ENCODE data around the gene BRME1.
"Not testable (repeated sequence)": the region's sequence is repeated elsewhere in the genome, so short reads cannot be mapped to it uniquely, and the experiment has no call there.

The BRME1 gene

DNA sequence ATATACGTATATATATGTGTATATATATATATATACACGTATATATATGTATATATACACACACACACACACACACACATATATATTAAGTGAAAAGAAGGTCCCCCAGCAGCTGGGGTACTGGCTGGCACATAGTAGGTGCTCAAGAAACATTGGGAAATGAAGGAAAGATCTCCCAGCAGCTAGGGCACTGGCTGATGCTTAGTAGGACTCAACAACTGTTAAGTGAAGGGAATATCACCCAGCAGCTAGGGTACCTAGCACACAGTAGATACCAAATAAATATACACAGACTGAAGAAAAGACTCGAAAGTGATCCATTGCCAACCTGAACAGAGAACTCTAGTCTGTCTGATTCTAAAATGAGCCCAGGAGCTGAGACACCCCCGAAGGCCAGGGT, 20.1 kb upstream of the BRME1 start:
- no peak for FAIRE-seq

DNA sequence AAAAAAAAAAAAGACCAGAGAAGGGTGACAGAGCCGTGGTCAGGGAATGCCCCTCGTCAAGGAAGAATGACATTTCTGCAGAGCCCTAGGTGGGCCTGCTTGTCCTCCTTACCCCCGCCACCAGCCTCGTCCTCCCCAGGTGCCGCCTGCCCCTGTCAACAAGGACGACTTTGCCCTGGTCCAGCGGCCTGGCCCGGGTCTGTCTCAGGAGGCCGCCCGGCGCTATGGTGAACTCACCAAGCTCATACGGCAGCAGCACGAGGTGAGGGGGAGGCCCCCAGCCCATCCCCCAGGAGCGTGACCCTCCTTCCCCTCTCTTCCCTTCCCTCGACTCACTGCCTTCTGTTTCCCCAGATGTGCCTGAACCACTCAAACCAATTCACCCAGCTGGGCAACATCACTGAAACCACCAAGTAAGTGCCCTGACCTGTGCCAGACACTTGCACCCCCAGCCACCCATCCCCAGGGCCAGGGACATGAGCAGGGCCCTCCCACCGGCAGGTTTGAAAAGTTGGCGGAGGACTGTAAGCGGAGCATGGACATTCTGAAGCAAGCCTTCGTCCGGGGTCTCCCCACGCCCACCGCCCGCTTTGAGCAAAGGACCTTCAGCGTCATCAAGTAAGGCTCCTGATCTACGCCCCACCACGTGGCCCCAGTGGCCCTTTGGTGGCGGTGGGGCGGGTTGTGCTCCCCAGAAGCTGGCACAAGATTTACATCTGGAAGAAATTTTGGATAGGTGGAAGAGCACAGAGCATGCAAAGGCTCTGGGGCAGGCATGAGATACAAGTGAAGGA, 17.5 kb upstream of the BRME1 start:
- FAIRE-seq, result no peak

DNA sequence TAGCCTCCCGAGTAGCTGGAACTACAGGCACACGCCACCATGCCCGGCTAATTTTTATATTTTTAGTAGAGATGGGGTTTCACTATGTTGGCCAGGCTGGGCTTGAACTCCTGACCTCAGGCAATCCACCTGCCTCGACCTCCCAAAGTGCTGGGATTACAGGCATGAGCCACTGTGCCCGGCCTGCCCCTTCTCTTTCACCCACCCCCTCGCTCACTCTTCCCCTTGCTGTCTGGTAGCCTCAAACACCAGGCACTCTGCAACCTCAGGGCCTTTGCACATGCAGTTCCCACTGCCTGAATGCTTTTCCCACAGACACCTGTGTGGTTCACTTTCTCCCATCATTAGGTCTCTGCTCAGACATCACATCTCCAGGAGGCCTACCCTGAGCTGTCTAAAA, 16.2 kb upstream of the BRME1 start:
- FAIRE-seq, result not testable (repeated sequence)

GRCh38 chr19:13920940-13921747, 15.2 kb upstream of the BRME1 start:
- no peak for FAIRE-seq

- no peak for FAIRE-seq
Observed at GRCh38 chr19:13920524-13920923, 14.6 kb upstream of the BRME1 start.

- no peak for FAIRE-seq
Observed at GRCh38 chr19:13918726-13919411, 13.0 kb upstream of the BRME1 start.

- no peak for FAIRE-seq
Observed at GRCh38 chr19:13917888-13918406, 12.0 kb upstream of the BRME1 start.

DNA sequence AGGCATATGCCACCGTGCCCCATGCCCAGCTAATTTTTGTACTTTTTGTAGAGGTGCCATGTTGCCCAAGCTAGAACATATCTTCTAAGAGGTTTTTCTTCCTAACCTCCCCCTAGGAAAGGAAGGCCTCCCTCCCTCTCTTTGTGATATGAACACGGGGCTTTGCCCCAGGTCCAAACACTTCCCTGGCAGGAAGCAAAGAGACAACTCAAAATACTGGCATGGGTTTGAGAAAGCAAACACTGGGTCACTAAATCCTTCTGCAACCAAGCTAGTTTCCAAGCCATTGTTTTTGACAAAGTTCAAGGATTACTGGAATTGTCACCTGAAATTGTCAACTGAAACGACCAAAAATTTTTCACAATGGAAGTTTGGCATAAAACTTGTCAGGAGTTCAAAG, 8.9 kb upstream of the BRME1 start:
- no peak for FAIRE-seq

DNA sequence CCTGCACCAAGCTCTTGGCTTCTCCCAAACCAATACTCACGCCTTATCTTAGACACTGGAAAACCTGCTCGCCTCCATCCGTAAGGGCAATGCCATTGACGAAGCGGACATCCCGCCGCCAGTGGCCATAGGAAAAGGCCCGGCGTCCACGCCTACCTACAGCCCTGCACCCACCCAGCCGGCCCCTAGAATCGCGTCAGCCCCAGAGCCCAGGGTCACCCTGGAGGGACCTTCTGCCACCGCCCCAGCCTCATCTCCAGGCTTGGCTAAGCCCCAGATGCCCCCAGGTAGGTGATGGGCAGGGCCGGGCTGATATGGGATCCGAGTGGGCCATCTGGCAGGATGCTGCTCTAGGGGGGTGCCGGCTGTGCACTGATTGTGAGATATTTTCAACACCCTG, 7.4 kb upstream of the BRME1 start:
- FAIRE-seq, result no peak

GRCh38 chr19:13909430-13909829, 3.5 kb upstream of the BRME1 start:
- FAIRE-seq, result no peak

DNA sequence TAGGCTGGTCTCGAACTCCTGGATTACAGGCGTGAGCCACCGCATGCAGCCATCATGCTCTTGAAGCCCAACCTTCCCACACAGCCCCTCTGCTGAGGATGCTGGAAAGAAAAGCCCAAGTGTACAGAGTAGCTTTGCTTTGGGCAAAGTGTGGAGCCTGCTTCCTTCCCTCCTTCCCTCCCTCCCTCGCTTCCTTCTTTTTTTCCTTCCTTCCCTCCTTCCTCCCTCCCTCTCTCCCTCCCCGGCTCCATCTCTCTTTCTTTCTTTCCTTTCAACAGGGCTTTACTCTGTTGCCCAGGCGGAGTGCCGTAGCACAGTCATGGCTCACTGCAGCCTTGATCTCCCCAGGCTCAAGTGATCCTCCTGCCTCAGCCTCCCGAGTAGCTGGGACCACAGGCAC, 2.8 kb upstream of the BRME1 start:
- no peak for FAIRE-seq

DNA sequence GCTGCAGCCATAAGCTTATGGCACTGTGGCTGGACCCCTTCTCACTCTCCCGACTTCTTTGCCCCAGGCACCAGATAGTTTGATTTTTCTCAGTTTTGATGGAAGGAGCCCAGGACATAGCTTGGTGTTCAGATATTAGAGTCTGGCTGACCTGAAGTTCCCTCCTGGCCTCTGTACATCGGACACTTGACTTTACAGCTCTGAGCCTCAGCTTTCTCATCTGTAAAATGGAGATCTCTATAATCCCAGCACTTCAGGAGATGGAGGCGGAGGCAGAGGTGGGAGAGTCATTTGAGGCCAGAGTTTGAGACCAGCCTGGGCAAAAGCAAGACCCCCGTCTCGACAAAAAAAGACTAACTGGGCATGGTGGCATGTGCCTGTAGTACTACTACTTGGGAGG, 993 bp upstream of the BRME1 start:
- FAIRE-seq, result no peak

DNA sequence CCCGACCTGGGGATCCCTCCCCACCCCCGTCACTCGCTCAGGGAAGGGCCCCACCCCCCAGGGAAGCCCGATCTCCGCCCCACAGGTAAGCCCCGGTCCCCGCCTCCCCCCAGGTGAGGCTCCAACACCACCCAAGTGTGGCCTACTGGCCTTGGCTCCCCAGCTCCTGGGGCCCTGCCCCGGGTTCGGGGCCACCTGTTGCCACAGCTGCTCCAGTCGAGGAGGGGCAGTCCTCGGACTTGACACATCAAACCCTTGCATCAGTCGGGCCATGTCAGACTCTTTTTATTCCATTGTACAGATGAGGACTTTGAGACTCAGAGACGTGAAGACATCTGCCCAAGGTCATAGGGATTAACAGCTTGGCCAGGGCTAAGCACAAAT, 596 bp upstream of the BRME1 start:
- FAIRE-seq, result no peak

DNA sequence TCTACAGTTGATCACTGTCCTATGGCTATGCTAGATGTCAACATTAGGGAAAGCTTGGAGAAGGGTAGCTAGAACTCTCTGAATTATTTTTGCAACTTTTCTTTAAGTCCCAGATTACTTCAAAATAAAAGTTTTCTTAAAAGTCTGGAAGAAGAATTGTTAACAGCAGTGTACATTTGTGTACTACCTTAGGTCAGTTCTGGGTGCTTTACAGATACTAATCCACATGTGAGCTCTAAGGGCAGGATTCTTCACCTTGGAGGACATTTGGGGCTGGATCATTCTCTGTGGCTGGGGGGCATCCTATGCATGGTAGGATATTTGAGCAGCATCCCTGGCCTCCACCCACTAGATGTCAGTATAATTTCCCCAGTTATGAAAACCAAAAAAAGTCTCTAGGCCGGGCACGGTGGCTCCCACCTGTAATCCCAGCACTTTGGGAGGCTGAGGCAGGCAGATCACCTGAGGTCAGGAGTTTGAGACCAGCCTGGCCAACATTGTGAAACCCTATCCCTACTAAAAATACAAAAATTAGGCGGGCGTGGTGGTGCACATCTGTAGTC, 2.8 kb downstream of the BRME1 start:
- FAIRE-seq, result no peak

- FAIRE-seq, result no peak
Observed at GRCh38 chr19:13899912-13900584, 5.9 kb downstream of the BRME1 start.

DNA sequence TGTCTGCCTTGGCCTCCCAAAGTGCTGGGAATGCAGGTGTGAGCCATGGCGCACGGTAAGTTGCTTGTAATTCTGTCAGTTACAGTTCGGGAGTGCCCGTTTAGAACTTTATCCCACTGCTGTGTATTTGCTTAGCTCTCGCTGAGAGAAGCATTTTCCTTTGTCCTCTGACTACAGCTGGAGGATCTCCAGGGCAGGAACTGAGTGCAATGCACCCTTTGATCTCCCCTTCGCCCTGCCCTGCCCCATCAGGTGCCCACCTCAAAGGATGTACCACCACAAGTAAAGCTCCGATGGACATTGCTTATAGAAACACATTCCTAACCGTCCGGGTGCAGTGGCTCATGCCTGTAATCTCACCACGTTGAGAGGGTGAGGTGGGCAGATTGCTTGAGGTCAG, 6.5 kb downstream of the BRME1 start:
- no peak for FAIRE-seq

- FAIRE-seq, result peak; percentile 97
Observed at GRCh38 chr19:13896227-13896626, 9.7 kb downstream of the BRME1 start.

GRCh38 chr19:13894552-13894951, 11.4 kb downstream of the BRME1 start:
- FAIRE-seq, result no peak

- no peak for FAIRE-seq
Observed at GRCh38 chr19:13892870-13893269, 13.0 kb downstream of the BRME1 start.

DNA sequence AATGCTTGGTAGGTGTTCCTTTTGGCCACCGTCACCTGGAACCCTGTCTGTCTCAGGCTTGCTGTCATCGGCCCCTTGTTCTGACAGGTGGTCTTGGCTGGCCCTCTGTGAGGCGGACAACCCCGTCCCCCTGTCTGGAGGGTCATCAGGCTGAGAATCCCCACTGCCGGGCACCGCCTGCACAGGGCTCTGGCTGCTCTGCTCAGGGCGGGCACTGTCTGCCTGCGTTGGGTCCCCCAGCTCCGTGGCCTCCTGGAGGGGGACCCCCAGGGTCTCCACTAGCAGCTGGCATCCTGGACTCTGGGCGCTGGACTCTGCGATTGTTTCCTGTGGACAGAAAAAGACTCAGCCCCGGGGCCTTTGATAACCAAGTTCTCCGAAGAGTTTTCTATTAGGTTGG, 15.8 kb downstream of the BRME1 start:
- FAIRE-seq, result no peak

DNA sequence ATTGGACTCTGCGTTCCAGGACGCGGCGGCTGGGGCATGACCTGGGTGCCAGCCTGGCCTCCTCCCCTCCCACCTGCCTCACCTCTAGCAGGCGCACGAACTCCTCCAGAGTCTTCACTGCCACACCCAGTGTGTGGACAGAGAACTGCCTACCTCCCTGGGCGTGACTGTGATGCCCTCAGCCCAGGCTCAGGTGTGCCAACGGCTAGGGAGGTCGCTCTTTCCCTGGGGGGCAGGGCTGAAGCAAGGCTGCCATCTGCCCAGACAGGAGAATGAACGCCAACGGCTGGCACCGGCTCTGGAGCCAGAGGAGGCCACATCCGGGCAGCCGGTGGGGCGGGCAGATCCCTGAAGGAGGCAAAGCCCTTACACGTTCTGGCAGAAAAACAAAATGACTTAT, 17.6 kb downstream of the BRME1 start:
- FAIRE-seq, result no peak

- FAIRE-seq, result no peak
Observed at GRCh38 chr19:13887517-13887916, 18.4 kb downstream of the BRME1 start.

- FAIRE-seq, result no peak
Observed at GRCh38 chr19:13887018-13887436, 18.9 kb downstream of the BRME1 start.
